ENCODE data around the gene ECM2.
"Not testable (repeated sequence)": the region's sequence is repeated elsewhere in the genome, so short reads cannot be mapped to it uniquely, and the experiment has no call there.

ECM2 gene

GRCh38 chr9:92535940-92536850 lies at the start of gene ECM2:
ECM2 (minus strand) TSS chr9:92535990; CDS start chr9:92522866, 13,124 bp downstream.
- DNase-seq: no peak

GRCh38 chr9:92576175-92576574 lies 40.4 kb upstream of the ECM2 start:
- DNase-seq: no peak

- DNase-seq: not testable (repeated sequence)
These were observed 37.8 kb upstream of the ECM2 start for GRCh38 chr9:92573612-92574011.

- not testable (repeated sequence) for DNase-seq
These were observed 36.1 kb upstream of the ECM2 start for GRCh38 chr9:92571871-92572270.

GRCh38 chr9:92564982-92565381 lies 29.2 kb upstream of the ECM2 start:
- no peak for DNase-seq

GRCh38 chr9:92564504-92564903 lies 28.7 kb upstream of the ECM2 start:
- DNase-seq: no peak

- DNase-seq: no peak
These were observed 27.6 kb upstream of the ECM2 start for GRCh38 chr9:92563116-92564100.

- DNase-seq: no peak
These were observed 26.7 kb upstream of the ECM2 start for GRCh38 chr9:92562461-92562967.

GRCh38 chr9:92561374-92562330 lies 25.9 kb upstream of the ECM2 start:
- no peak for DNase-seq

GRCh38 chr9:92558612-92559374 lies 23.0 kb upstream of the ECM2 start:
- no peak for DNase-seq

- no peak for DNase-seq
These were observed 15.0 kb upstream of the ECM2 start for GRCh38 chr9:92550765-92551164.

- no peak for DNase-seq
These were observed 11.6 kb upstream of the ECM2 start for GRCh38 chr9:92547356-92547755.

GRCh38 chr9:92545002-92545510 lies 9.3 kb upstream of the ECM2 start:
- DNase-seq: no peak

- DNase-seq: no peak
These were observed 8.2 kb upstream of the ECM2 start for GRCh38 chr9:92543972-92544371.

GRCh38 chr9:92538541-92538940 lies 2.8 kb upstream of the ECM2 start:
- DNase-seq: no peak

GRCh38 chr9:92534674-92535073 lies 1.1 kb downstream of the ECM2 start:
- no peak for DNase-seq

GRCh38 chr9:92534204-92534603 lies 1.6 kb downstream of the ECM2 start:
- DNase-seq: no peak

- DNase-seq: no peak
These were observed 4.9 kb downstream of the ECM2 start for GRCh38 chr9:92530893-92531292.

GRCh38 chr9:92529124-92529523 lies 6.7 kb downstream of the ECM2 start:
- no peak for DNase-seq

GRCh38 chr9:92528522-92528849 lies 7.3 kb downstream of the ECM2 start:
- no peak for DNase-seq

- no peak for DNase-seq
These were observed 7.8 kb downstream of the ECM2 start for GRCh38 chr9:92527832-92528521.

Measured in activated CD4-positive, alpha-beta T cell treated with anti-CD3 and anti-CD28 coated beads for 48 hours (primary cell).